ENCODE data around the gene ZFYVE27.
A peak's percentile ranks its signal among the peaks of the same experiment; 100 is the strongest.

The ZFYVE27 gene

DNA sequence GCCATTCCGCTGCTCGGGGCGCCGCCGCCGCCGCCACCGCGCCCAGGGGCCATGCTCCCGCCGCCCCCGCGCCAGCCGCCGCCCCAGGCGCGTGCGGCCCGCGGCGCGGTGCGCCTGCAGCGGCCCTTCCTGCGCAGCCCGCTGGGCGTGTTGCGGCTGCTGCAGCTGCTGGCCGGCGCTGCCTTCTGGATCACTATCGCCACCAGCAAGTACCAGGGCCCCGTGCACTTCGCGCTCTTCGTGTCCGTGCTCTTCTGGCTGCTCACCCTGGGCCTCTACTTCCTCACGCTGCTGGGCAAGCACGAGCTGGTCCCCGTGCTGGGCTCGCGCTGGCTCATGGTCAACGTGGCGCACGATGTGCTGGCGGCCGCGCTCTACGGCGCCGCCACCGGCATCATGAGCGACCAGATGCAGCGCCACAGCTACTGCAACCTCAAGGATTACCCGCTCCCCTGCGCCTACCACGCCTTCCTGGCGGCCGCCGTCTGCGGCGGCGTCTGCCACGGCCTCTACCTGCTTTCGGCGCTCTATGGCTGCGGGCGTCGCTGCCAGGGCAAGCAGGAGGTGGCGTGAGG lies 23.0 kb upstream of the ZFYVE27 start:
- intact Hi-C loops (cut with DNase I), result no loop called here
- DNase-seq, result peak; percentile 58 to 96 (median 75)

DNA sequence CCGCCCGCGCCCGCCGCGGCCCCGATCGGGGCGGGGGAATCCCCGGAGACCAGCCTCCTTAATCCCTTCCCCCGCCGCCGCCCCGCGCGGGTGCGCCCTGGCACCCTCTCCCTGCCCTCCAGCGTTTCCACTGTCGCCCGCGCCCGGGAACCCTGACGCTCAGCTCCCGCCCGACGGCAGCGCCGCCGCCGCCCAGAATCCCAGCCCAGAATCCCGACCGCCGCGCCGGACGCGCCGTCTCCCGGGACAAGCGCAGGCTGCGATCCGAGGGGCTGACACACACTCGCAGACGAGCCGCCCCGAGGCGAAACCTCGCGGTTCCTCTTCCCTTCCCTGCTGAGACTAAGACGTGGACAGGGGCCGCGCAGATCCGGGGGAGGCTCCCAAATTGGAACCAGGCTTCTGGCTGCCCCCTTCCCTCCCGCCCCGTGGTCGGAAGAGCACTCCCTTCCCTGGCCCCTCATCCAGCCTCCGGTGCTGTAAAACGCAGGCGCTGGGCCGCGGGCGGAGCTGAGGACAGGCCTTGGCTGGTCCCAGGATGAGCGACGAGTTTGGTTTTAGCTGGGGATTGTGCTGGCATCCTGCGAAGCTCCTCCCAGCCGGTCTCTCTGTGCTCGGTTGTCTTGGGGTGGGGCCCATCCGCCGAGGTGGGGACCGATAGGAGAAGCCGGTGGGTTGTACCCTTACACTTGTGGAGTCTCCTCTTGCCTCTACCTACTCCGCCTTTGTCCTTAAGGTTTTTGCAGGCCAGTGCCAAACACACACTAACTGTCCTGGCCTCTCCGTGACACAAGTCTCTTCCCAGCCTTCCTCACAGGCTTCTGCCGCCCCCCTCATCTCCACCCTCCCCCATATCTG lies 22.3 kb upstream of the ZFYVE27 start:
- intact Hi-C loops (cut with DNase I), result no loop called here
- peak in 8 of 10 donors; percentile 28 to 92 (median 36) for DNase-seq

DNA sequence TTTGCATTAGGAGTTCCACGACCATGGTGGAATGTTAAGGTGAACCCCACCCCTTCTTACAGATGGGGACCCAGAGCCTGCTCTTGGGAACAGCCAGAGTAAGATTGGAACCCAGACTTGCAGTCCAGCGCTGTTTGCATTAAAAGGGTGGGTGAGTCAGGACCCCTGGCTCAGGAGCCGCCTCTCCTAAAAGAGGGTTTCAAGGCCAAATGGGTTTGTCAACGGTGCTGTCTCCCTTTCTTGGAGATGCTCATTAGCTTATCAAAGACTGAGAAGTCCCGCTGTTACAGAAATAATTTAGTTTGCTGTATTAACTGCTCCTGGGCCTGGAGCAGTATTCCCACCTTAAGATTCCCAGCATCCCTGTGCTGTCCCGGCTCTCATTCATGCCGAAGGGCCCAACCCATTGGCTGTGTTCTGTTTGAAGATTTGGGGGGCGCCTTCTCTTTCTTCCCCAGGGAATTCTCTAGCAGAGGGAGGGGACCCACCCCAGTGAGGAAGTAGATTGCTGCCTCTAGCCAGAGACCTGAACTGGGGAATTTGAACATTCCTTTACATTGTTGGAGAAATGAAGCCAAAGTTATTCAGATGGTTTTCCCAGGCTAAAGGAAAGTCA lies 21.6 kb upstream of the ZFYVE27 start:
- intact Hi-C loops (cut with DNase I), result no loop called here
- peak in 1 of 10 donors; percentile 25 for DNase-seq

DNA sequence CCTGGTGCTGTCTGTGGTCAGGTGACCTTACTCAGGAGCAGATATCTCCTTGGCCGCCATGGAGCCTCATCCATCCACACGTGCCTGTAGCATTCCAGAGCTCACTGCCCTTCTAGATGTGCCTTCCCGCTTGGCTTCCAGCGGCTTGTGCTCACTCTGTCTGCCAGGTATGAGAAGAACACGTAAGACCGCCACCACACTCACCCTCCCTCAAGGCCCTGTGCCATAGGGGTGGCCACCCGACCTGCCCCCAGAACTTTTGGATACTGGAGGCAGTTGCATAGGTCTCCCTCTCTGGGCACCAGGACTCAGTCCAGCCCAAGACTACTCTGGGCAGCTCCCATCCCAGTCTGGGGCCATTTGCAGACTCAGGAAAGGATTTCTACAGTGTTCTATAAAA lies 19.3 kb upstream of the ZFYVE27 start:
- DNase-seq, result peak in 1 of 10 donors; percentile 53
- intact Hi-C loops (cut with DNase I), result no loop called here

DNA sequence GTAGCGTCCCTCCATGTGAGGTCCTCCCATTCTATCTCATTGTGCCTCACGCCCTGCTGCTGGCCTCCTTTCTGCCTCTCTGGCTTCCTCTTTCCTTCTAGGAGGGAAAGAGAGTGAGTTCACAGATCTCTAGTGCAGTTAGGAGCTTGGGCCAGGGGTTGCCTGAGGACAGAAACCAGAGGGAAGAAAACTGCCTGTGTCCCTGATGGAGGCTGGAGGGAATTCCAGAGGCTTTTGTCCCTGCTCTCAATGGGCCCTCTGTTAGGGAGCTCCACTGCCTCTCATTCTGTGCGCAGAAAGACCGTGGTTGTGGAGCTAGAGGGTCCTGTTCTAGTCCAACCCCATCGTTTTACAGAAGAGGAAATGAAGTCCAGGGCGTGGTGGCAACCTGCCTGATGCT lies 18.8 kb upstream of the ZFYVE27 start:
- intact Hi-C loops (cut with DNase I), result no loop called here
- DNase-seq, result peak in 8 of 10 donors; percentile 33 to 89 (median 54)

DNA sequence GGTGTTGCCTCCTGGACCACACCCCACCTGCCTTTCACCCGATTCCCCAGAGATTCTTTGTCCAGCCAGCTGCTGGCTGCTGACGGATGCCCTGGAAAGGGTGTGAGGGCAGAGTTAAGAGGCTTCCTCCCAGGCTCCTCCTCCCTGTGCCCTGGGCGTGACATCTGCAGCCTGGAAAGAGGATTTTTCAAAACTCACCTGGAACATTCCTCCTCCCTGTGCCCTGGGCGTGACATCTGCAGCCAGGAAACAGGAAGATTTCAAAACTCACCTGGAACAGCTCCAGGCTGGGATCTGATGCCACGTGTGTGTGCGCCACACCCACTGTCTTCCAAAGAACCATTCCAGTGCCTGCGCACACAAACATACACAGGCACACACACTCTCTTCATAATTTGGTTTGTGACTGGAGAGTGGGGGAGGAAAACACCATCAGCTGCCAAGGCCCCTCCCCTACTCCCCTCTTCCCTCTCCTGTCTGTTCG lies 18.2 kb upstream of the ZFYVE27 start:
- intact Hi-C loops (cut with DNase I), result no loop called here
- no peak for DNase-seq

DNA sequence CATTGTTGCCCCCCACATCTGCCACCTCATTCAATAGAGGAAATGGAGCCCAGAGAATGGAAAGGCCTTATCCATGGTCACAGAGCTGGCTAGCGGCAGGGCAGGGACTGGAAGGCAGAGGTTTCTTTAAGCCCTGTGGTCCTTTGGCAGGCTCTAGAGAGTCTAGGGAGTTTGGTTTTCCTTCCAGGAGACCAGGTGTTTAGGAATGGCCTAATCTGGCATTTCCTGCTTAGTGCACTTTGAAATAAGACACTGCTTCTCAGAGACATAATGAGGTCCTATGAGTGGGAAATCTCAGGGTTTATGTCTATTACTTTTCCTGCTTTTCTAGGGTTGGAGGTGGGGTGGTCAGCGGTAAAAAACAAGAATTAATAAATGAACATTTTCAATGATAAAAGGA lies 17.3 kb upstream of the ZFYVE27 start:
- DNase-seq, result no peak
- intact Hi-C loops (cut with DNase I), result no loop called here

DNA sequence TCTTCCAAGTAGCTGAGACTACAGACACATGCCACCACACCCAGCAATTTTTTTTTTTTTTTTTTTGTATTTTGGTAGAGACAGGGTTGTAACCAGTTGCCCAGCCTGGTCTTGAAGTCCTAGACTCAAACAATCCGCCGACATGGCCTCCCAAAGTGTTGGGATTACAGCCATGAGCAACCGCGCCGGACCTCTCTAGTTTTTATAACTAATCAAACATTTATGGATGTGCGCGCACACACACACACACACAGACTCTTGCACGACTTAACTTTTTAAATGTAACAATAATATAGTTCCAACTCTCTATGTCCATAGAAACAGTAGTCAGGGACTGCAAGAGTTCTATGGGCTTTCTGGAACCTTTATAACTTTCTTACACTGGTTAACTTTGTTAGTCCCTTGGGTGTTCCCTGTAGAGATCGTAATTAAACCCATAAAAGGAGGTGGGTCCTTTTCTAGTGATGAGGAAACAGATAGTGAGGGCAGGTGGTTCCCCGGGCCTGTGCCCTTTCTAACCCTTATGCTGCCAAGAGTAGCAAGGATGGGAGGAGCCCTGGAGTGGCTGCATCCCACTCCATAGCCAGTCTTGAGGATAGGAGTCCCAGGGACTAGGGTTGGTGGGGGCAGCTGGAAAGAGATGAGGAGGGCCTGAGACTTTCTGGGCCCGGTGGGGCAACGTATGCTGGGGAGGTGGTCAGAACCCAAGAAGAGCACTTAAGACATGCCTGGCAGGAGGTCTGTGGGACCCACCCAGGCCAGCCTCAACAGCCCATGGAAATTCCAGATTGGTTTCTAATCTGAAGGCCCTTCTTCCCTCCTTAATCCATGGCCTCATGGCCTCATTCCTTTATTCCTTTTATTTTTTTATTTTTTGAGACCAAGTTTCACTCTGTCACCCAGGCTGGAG lies 14.8 kb upstream of the ZFYVE27 start:
- intact Hi-C loops (cut with DNase I), result no loop called here
- peak in 1 of 10 donors; percentile 15 for DNase-seq

DNA sequence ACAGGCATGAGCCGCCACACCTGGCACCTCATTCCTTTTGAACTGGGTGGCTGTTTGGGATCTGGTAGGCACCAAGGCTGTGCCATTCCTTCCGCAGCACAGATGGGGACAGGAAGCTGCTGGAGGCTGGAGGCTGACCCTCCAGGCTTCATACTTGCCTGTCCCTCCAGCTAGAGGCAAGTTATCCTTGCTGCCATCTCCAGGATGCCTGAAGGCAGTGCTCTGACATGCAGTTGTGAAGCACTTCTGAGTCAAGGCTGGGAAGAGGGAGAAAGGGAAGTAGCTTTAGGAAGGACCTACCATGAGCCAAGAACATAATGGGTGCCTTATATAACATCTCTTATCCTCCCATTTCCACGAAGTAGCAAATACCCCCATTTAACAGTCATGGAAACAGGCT lies 13.9 kb upstream of the ZFYVE27 start:
- DNase-seq, result no peak
- intact Hi-C loops (cut with DNase I), result no loop called here

DNA sequence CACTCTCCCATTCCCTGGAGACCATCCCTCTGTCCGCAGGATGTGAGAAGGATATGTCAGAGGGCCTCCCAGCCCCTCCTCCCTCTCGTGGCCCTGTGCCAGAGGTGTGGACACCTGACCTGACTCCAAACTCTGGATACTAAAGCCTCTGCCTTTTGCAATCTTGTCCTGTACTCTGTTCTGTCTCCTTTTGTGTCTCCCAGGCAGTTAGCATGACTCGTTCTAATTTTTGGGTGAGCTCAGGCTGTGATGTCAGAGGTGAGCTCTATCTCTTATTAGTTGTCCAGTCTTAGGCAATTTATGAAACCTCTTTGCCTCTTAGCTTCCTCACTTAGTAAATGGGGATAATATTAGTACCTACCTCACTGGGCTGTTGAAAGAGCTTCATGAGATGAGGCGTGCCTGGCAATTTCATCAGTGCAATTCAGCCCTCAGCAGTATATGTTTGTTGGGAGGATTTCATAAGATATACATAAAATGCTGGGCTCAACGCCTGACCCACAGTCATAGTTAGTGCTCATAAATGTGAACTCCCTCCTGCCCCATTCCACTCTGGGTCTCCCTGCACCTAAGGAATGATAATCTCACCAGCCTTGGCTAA lies 12.5 kb upstream of the ZFYVE27 start:
- intact Hi-C loops (cut with DNase I), result no loop called here

DNA sequence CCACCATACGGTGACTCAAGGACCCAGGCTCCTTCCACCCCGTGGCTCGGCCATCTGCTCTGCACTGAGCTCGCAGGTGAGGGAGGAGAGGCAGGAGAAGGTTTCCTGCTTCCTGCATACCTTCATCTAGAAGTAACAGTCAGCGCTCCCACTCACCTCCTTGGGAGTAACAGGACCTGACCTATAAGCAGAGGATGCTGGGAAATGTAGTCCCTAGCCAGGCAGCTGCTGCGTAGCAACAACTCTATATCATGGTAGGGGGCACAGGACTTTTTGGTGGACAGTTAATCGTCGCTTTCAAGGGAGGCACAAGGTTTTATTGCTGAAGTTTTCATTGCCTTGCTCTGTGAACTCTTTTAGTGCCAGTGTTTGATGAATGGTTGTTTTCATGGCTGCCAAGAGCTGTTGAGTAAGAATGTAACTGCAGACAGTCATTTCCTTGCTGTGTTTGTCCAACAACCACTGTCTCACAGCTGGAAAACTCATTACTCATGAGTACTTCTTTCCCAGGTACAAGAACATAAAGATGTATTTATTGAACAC lies 10.2 kb upstream of the ZFYVE27 start:
- no peak for DNase-seq
- intact Hi-C loops (cut with DNase I), result no loop called here

More for the DNA sequence above, 12.5 kb upstream of the ZFYVE27 start:
- no peak for DNase-seq

DNA sequence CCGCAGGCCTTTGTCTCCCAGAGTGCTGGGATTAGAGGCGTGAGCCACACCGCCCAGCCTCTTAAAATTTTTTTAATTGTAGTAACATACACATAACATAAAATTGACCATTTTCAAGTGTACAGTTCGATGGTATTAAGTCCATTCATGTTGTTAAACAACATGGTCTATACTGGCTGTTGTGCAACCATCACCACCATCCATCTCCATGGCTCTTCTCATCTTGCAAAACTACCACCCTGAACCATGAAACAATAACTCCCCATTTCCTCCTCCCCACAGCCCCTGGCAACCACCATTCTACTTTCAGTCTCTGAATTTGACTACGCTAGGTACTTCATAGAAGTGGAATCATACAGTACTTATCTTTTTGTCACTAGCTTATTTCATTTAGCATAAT lies 7.9 kb upstream of the ZFYVE27 start:
- no peak for DNase-seq
- intact Hi-C loops (cut with DNase I), result no loop called here

DNA sequence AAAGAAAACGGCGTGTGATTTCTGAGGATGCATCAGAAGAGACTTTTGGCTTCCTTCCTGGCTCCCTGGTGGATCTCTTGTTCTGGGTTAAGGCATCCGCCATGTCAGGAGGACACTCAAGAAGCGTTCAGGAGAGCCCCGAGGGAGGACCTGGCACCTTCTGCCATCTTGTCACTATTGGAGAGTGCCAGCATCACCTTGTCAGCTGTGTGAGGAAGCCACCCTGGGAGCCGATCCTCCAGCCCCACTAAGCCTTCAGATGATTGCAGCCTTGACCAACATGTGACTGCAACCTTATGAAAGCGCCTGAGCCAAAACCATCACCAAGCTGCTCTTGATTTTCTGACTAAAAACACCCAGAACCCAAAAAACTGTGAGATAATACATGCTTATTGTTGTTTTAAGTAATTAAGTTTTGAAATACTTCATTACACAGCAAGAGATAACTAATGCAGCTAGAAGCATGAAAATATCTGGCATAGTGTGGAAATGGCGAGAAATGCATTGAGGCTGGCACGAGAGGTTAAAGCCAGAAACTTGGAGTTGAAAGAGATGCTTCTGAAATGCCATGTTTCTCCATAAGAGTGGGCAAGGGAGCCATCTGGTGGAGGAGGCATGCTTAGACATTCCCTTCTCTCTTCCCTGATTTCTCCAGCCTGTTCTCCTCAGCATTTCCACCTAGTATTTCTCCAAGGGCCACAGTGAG lies 5.4 kb upstream of the ZFYVE27 start:
- DNase-seq, result peak in 6 of 10 donors; percentile 55 to 89 (median 75)
- intact Hi-C loops (cut with DNase I), result loop anchor here (1.0 kb wide), 2 partner anchors 22 to 54 kb away; no protein-coding TSS in a partner anchor

DNA sequence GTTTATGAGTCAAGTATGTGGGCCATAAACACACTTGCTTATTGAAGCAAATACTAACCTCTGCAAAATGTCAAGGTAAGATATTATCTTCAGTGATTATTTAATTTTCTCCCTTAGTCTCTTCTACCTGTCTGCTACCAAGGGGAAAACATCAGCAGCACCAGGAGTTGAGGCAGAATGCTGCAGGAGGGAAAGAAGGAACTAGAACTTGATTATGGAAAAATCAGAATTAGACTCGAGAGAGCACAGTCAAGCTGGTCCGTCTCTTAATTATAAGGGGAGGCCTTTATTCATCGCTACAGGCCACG lies 4.9 kb upstream of the ZFYVE27 start:
- intact Hi-C loops (cut with DNase I), result no loop called here

DNA sequence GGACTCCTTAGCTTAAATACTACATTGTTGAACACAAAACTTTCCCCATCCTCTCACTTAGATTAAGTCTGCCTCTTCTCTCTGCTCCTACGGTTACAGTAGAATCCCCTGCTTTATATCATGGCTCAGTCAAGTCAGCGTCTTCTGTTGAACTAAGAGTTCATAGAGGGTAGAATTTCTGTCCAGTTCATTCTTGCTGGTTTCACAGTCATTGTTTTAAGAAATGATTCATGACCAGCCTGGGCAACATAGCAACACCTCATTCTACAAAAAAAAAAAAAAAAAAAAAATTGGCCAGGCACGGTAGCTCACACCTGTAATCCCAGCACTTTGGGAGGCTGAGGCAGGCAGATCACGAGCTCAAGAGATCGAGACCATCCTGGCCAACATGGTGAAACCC lies 3.7 kb upstream of the ZFYVE27 start:
- peak in 1 of 10 donors; percentile 10 for DNase-seq
- intact Hi-C loops (cut with DNase I), result no loop called here

More for the DNA sequence above, 4.9 kb upstream of the ZFYVE27 start:
- no peak for DNase-seq

DNA sequence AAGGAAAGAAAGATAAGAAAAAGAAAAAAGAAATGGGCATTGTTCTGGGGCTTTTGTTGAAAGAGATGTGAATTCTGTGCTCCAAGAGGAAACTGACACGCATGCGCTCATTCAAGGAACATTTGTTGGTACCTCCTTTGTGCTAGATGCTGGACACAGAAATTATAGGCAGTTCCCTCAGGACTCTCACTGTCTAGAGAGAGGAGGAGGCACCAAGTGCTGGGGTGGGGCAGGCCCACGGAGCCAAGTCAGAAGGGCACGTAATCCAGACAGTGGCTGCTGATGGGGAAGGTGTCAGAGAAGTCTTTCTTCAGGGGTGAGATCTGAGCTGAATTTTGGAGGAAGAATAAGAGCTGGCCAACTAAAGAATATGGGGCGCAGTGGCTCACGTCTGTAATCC lies 2.9 kb upstream of the ZFYVE27 start:
- intact Hi-C loops (cut with DNase I), result no loop called here
- DNase-seq, result peak in 1 of 10 donors; percentile 22

DNA sequence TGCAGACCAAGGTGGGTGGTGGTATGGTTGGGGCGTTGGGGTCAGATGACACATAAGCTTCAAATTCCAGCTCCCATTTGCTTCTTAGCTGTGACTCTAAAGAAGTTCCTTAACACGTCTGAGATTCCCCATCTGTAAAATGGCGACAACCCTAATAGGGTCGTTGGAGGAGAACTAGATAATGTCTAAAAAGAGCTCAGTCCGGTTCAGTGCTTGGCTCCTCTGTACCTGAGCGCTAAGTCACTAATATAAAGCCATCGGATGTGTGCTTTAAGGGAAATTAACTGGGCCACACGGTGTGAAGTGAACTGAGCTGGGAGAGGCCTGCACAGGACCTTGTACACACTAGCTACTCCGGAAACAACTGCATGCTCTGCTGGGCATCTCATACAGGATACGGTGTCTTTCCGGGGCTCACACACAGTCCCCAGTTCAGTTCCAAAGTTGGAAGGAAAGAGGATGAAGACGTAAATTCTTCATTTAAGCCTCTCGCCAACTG lies 476 bp upstream of the ZFYVE27 start:
- no peak for DNase-seq
- intact Hi-C loops (cut with DNase I), result loop anchor here (5.0 kb wide), 1 partner anchor 164 kb away; the partner anchor contains the start of gene ANKRD2

DNA sequence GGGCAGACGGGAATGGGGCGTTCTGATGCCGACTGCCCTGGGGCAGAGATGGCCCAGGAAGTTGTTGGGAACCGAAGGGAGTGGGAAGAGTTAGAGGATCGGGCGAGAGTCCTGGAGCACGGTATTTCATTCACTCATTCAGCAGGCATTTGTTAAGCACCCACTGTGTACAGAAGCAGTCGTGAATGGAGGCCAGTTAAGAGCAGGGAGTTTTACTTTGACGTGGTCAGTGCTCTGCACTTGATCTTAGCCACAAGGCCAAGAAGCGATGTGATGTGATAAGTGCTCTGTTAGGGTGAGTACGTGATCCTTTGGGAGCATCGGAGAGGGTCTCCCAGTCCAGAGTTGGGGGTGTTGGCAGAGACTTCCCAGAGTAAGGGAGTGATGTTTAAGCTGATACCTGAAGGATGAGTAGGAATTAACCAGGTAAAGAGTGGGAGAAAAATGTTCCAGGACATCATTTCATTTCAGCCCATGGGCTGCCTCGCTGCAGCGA lies 890 bp downstream of the ZFYVE27 start:
- intact Hi-C loops (cut with DNase I), result loop anchor here (5.0 kb wide), 1 partner anchor 166 kb away; the partner anchor contains the start of gene ANKRD2
- peak in 1 of 10 donors; percentile 12 for DNase-seq

Data from posterior cingulate gyrus (tissue), 11 donors.